WTC11 (cell line): ENCODE data around the gene CD48.

ENCODE experiments used
- CTCF ChIP-seq: fragments of 200-600 bp; IDR thresholded peaks from 2 replicates; pipeline ENCODE4 v1.8.0; 2022; ENCODE audit warnings: antibody characterized with exemption
- MXD4 ChIP-seq: fragments of 250-450 bp; sonication (Bioruptor Pico); IDR thresholded peaks from 2 replicates; pipeline ENCODE4 v1.8.0; 2021; ENCODE audit warnings: mild to moderate bottlenecking, moderate library complexity, borderline replicate concordance
- ZNF263 ChIP-seq: sonication (generic); formaldehyde crosslinking; IDR thresholded peaks from 2 replicates; pipeline ENCODE4 v1.8.1; 2022; ENCODE audit warnings: low read depth, mild to moderate bottlenecking, moderate library complexity, missing genetic modification reagents
- ZNF396 ChIP-seq: fragments of 250-450 bp; sonication (Bioruptor Pico); IDR thresholded peaks from 2 replicates; pipeline ENCODE4 v1.8.0; 2021; ENCODE audit warnings: mild to moderate bottlenecking, moderate library complexity, borderline replicate concordance
- ZNF423 ChIP-seq: fragments of 250-450 bp; sonication (Bioruptor Pico); IDR thresholded peaks from 2 replicates; pipeline ENCODE4 v2.1.2; 2022; ENCODE audit warnings: mild to moderate bottlenecking, moderate library complexity

GRCh38 chr1:160721473-160721872 is 9.9 kb upstream of the CD48 start:
- TF ChIP-seq CTCF (no peak), ZNF263 (no peak), ZNF396 (no peak), MXD4 (CRISPR knock-in tag) (no peak), ZNF423 (no peak)
